Retinal pigment epithelial cell (primary cell): ENCODE results near the gene NADK.

Experiments
- DNase-seq: peaks from one replicate; pipeline ENCODE4 v3.0.0-alpha.2; 2010; ENCODE audit warnings: low read depth
- H3K4me3 ChIP-seq: 2 replicates; pipeline ENCODE4 v1.5.1; 2011; ENCODE audit warnings: mild to moderate bottlenecking, low read length, control low read depth, moderate library complexity
- TF ChIP-seq, protein P1 (sequence below): conservative IDR thresholded peaks from 2 replicates; pipeline ENCODE4 v1.5.1; 2011; ENCODE audit warnings: low read depth, low read length, control low read depth, inconsistent platforms

Gene NADK

DNA sequence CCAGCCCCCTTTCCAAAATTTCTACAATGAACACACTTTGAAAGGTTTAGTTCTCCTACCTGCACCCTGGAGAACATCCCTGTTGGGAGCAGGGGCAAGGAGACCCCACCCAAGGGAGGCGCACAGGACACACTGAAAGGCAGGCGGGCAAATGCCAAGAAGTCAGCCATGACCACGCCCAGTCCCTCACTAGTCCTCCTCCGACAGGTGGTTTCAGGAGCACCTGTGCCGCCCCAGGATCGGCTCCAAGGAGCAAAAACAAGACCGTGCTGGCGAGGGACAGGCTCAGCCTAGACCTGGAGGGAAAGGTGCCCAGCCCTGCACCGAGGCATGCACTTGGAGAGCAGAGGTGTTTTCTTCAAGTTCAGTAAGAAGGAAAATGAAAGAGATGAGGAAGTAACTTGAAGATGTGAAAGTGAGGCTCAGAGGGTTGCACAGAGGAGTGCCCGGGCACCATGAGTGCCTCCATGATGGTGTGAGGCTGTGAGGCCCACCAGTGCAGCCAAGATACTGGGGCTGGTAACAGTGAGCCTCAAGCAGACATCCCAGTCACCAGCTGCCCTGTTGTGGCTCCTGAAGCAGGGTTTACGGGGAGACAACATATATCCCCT is 19.6 kb upstream of the NADK start:
- no peak overlapping the region for H3K4me3 ChIP-seq
- no peak for DNase-seq
- TF ChIP-seq, protein P1, sequence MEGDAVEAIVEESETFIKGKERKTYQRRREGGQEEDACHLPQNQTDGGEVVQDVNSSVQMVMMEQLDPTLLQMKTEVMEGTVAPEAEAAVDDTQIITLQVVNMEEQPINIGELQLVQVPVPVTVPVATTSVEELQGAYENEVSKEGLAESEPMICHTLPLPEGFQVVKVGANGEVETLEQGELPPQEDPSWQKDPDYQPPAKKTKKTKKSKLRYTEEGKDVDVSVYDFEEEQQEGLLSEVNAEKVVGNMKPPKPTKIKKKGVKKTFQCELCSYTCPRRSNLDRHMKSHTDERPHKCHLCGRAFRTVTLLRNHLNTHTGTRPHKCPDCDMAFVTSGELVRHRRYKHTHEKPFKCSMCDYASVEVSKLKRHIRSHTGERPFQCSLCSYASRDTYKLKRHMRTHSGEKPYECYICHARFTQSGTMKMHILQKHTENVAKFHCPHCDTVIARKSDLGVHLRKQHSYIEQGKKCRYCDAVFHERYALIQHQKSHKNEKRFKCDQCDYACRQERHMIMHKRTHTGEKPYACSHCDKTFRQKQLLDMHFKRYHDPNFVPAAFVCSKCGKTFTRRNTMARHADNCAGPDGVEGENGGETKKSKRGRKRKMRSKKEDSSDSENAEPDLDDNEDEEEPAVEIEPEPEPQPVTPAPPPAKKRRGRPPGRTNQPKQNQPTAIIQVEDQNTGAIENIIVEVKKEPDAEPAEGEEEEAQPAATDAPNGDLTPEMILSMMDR = no peak

DNA sequence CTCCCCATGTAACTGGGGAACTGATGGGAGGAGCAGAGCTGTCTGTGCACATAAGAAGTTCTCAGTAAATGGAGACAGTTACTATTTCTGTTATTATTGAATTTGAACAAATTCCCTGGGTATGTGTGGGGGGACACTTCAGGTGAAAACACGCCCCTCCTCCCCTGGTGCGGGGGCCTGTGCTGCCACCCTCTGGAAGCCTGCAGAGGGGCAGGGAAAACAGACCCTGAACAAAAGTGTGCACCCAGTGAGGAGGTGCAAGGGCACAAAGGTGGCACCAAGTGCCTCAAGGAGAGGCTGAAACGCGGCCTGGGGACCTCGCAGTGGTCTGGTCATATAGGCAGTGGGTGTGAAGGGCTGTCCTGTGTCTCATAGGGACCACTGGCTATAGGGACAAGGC is 18.2 kb upstream of the NADK start:
- H3K4me3 ChIP-seq = no peak overlapping the region
- DNase-seq = no peak
- TF ChIP-seq, protein P1 = peak; percentile 41

DNA sequence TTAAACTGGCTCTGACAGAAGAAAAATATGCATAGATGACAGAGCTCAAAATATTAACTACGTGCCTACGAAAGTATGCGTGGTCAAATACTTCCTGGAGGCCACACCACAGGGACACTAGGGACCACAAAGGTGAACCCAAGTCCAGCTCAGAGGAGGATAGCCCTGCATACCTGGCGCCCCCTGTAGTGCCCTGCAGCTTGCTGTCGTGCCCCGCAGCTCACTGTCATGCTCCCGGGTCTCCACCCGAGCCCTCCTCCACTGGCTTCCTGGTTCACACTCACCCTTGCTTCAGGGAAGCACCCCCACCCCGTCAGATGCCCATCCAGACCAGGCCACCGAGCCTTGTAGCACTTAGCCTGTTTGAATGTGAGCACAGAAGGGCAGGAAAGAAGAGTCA is 16.7 kb upstream of the NADK start:
- TF ChIP-seq, protein P1 = no peak
- no peak overlapping the region for H3K4me3 ChIP-seq
- DNase-seq = no peak

DNA sequence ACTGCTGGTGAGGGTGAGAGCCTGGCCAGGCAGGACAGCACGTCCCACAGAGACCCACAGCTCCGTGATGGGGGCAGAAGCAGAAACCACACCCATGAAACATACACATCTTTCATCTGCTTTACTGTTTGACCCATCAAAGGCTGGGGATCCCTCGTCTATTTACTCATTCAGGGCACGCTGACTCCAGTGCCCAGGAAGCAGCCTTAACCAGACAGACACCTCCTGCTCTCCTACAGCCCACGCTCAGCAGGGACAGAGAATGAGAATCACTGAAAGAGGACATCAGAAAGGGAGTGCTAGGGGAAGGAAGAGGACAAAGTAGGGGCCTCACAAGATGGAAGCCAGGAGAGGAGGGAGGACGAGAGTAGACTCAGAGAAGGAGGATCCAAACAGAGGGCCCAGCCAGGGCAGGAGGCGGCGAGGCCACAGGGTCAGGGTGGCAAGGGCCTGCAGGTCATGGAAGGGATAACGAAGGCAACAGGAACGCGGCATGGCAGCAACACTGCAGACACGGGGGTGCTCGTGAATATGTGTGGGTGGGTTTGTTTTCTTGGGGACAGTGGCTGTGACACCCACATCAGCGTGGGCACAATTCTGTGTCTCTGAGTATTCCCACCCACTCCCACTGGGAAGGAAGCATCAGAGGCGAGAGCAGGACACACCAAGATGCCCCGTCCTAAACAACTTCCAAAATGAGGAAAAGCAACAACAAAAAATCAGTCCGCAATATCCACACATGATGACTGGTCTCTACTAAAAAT is 15.4 kb upstream of the NADK start:
- TF ChIP-seq, protein P1 = no peak
- H3K4me3 ChIP-seq = no peak overlapping the region
- DNase-seq = no peak

DNA sequence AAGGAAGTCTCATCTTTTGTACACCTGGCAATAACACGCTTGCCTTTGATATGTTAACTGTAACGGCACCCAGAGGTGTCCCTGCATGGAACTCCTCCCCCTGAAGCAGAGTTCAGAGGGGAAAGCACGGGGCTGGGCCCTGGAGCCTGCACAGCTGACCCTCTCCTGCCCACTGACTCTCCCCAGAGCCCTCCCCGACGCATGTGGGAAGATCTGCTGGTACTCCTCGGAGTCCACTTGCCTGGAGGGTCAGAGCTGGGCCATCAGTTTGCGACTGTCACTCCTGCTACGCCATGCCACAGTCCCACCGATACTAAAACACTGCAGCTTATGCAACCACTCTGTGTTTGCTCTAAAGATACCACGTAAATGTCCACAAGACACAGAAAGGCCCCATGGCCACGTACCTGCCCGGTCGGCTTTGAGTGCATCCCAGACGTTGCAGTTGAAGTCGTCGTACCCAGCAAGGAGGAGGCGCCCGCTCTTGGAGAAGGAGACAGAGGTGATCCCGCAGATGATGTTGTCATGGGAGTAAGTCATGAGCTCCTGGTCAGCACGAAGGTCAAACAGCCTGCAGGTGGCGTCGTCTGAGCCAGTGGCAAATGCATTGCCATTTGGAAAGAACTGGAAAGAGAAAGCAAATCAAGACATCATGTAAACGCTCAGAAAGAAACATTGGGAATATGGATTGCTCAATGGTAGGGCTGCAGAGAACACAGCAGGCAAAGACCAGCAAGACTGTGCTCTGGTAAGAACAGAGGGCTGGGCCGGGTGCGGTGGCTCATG is 10.6 kb upstream of the NADK start:
- no peak for DNase-seq
- TF ChIP-seq, protein P1 = peak; percentile 57
- no peak overlapping the region for H3K4me3 ChIP-seq

DNA sequence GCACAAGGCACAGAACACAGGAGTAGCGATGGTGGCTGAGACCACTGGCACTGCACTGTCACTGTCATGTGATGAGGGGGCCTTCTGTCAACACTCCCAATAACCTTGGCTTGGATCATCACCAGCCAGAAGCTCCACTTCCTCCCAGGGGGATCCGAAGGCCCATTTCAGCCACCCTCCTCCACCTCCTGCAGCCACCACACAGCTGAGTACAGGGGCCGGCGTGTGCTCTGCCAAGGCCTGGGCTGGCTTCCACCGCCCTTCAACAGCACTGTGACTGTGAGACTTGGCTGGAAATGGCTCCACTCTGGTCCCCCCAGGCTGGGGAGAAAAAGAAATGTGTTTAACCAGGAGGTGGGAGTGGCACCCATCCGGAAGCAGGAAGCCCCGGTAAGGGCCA is 9.9 kb upstream of the NADK start:
- no peak for DNase-seq
- no peak overlapping the region for H3K4me3 ChIP-seq
- TF ChIP-seq, protein P1 = no peak
